MM.1S (cell line): ENCODE results near the gene ZNRF3.

Experiments
- DNase-seq: peaks from one replicate; pipeline ENCODE4 v3.0.0-alpha.2; 2015
- H2AFZ ChIP-seq: fragments of 300-600 bp; sonication (generic); 2 replicates; pipeline ENCODE4 v1.6.0; 2016; ENCODE audit warnings: antibody characterized with exemption, low read length
- H3F3A ChIP-seq: fragments of 300-600 bp; sonication (generic); 2 replicates; pipeline ENCODE4 v1.6.1; 2016; ENCODE audit warnings: mild to moderate bottlenecking, antibody characterized with exemption, low read length, moderate library complexity, mixed read lengths; ENCODE audit not compliant: insufficient read depth
- H3K27ac ChIP-seq: fragments of 300-600 bp; sonication (generic); 2 replicates; pipeline ENCODE4 v1.5.1; 2016; ENCODE audit warnings: mild to moderate bottlenecking, low read length
- H3K27me3 ChIP-seq: fragments of 300-600 bp; sonication (generic); replicated peaks from 2 replicates; pipeline ENCODE4 v1.6.0; 2016; ENCODE audit warnings: low read length; ENCODE audit not compliant: insufficient read depth
- H3K36me3 ChIP-seq: fragments of 300-600 bp; sonication (generic); replicated peaks from 2 replicates; pipeline ENCODE4 v1.6.1; 2016; ENCODE audit warnings: mild to moderate bottlenecking, low read length, mixed read lengths; ENCODE audit not compliant: insufficient read depth
- H3K4me1 ChIP-seq: fragments of 300-600 bp; sonication (generic); 2 replicates; pipeline ENCODE4 v1.6.1; 2016; ENCODE audit warnings: low read length, mixed read lengths
- H3K4me2 ChIP-seq: fragments of 300-600 bp; sonication (generic); 2 replicates; pipeline ENCODE4 v1.6.0; 2016; ENCODE audit warnings: low read depth, low read length
- H3K4me3 ChIP-seq: fragments of 300-600 bp; sonication (generic); 2 replicates; pipeline ENCODE4 v1.5.1; 2016; ENCODE audit warnings: low read length, mixed read lengths
- H3K79me2 ChIP-seq: fragments of 300-600 bp; sonication (generic); 2 replicates; pipeline ENCODE4 v1.6.1; 2016; ENCODE audit warnings: mixed run types, low read length, mixed read lengths
- H3K9ac ChIP-seq: fragments of 300-600 bp; sonication (generic); 2 replicates; pipeline ENCODE4 v1.6.1; 2016; ENCODE audit warnings: low read length, mixed read lengths
- H3K9me2 ChIP-seq: fragments of 300-600 bp; sonication (generic); replicated peaks from 2 replicates; pipeline ENCODE4 v1.6.1; 2016; ENCODE audit warnings: mild to moderate bottlenecking, low read length, mixed read lengths; ENCODE audit not compliant: insufficient read depth
- H3K9me3 ChIP-seq: fragments of 300-600 bp; sonication (generic); replicated peaks from 2 replicates; pipeline ENCODE4 v1.6.1; 2016; ENCODE audit warnings: mild to moderate bottlenecking, low read length, mixed read lengths; ENCODE audit not compliant: insufficient read depth
- H4K20me1 ChIP-seq: fragments of 300-600 bp; sonication (generic); 2 replicates; pipeline ENCODE4 v1.6.1; 2016; ENCODE audit warnings: mild to moderate bottlenecking, low read length, moderate library complexity, mixed read lengths; ENCODE audit not compliant: insufficient read depth
- EZH2 ChIP-seq: fragments of 300-600 bp; sonication (generic); optimal IDR thresholded peaks from 2 replicates; pipeline ENCODE3; 2017; ENCODE audit warnings: low read depth, mild to moderate bottlenecking, antibody characterized with exemption, low read length, mixed read lengths
- EZH2phosphoT487 ChIP-seq: fragments of 300-600 bp; sonication (generic); IDR thresholded peaks from 2 replicates; pipeline ENCODE4 v1.6.1; 2018; ENCODE audit warnings: antibody characterized with exemption, low read length
- TF ChIP-seq, protein P1 (sequence below): fragments of 300-600 bp; sonication (generic); IDR thresholded peaks from 2 replicates; pipeline ENCODE4 v1.5.1; 2016; ENCODE audit warnings: antibody characterized with exemption, low read length, mixed read lengths

ZNRF3 gene

DNA sequence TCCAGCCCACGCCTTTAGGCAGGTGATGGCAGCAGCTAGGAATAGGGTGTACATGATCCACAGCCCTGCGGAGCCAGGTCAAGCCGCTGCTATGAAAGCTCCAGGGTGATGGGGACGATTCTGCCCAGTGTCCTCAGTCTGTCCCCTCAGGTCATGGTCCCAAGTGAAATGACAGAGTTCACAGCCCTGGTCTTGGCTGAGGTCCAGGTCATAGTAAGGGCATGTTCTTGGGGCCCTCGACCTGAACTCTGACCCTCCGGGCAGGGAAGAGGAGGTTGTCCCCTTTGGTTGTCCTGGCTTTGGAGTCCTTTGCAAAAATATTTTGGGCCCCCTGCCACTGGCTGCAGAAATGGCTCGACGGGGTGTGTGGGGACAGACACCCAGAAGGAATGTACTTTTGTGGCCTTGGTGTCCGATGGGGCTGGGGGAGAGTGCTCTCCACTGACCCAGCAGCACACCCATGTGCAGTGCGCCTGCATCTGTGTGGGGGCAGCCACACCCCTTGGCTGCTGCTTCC is 170.9 kb downstream of the ZNRF3 start:
- Histone ChIP-seq H3K27me3 (no peaks in the 10 kb centered on the region), H3F3A (no peaks in the 10 kb centered on the region), H3K4me1 (no peaks in the 10 kb centered on the region), H3K27ac (no peak overlapping the region), H3K36me3 (no peaks in the 10 kb centered on the region), H3K79me2 (no peaks in the 10 kb centered on the region), H3K9me3 (no peaks in the 10 kb centered on the region), H3K9me2 (no peaks in the 10 kb centered on the region), H3K9ac (no peak overlapping the region), H3K4me2 (no peak overlapping the region), H3K4me3 (no peak overlapping the region), H2AFZ (no peak overlapping the region), H4K20me1 (no peaks in the 10 kb centered on the region)
- no peak for DNase-seq
- TF ChIP-seq EZH2phosphoT487 = no peak
- TF ChIP-seq, protein P1, sequence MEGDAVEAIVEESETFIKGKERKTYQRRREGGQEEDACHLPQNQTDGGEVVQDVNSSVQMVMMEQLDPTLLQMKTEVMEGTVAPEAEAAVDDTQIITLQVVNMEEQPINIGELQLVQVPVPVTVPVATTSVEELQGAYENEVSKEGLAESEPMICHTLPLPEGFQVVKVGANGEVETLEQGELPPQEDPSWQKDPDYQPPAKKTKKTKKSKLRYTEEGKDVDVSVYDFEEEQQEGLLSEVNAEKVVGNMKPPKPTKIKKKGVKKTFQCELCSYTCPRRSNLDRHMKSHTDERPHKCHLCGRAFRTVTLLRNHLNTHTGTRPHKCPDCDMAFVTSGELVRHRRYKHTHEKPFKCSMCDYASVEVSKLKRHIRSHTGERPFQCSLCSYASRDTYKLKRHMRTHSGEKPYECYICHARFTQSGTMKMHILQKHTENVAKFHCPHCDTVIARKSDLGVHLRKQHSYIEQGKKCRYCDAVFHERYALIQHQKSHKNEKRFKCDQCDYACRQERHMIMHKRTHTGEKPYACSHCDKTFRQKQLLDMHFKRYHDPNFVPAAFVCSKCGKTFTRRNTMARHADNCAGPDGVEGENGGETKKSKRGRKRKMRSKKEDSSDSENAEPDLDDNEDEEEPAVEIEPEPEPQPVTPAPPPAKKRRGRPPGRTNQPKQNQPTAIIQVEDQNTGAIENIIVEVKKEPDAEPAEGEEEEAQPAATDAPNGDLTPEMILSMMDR = no peak
- no peak for TF ChIP-seq EZH2

DNA sequence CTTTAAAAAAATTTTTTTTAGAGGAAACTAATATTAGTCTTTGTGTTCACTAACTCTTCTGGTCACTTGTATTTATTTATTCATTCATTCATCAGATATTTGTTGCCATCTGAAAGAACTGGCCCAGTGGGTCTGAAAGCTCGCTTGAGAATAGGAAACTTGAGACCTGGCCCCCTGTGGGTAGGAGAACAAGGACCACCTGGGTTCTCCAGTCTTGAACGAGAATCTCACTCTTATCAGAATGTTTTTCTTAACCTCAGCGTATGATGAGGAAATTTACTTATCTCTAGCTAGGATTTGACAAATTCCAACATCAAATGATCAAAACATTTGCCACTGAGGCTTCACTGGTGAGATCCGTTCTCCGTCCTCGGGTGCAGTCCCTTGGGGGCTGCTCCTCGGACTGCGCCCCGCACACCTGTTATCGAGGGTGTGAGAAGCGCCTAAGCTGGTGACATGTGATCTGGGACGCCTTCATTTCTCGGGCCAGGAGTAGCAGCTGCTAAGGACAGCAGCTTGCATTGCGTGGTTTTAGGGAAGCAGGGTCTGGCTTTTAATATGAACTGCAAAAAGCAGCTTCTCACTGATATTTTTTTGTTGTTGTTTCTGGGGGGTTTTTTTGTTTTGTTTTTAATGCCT is 171.9 kb downstream of the ZNRF3 start:
- TF ChIP-seq EZH2phosphoT487 (no peak), EZH2 (no peak)
- TF ChIP-seq, protein P1 = no peak
- Histone ChIP-seq H3K9ac (no peak overlapping the region), H2AFZ (no peak overlapping the region), H3K9me2 (no peaks in the 10 kb centered on the region), H3K36me3 (no peaks in the 10 kb centered on the region), H3F3A (no peaks in the 10 kb centered on the region), H3K27ac (no peak overlapping the region), H3K9me3 (no peaks in the 10 kb centered on the region), H4K20me1 (no peaks in the 10 kb centered on the region), H3K4me2 (no peak overlapping the region), H3K4me3 (no peak overlapping the region), H3K4me1 (no peaks in the 10 kb centered on the region), H3K27me3 (no peaks in the 10 kb centered on the region), H3K79me2 (no peaks in the 10 kb centered on the region)
- DNase-seq = no peak

DNA sequence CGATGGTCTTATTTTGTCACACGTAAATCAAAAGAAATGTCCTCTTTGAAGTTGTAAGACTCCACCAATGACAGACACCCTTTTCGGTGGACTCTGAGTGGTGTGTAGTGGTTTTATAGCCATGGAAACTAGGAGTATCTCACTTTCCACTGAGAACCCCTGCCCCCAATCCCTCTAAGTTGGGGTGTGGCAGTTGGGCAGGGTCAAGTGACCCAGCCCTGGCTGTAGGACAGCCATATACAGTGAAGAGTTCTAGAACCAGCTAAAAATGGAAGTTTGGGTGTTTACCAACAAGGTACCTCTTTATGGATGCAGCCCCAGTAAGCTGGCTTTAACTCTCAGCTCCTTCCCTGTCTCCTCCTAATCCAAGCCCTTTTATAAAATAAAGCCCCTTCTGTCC is 173.1 kb downstream of the ZNRF3 start:
- no peaks in the 10 kb centered on the region for H3F3A ChIP-seq
- no peaks in the 10 kb centered on the region for H3K36me3 ChIP-seq
- no peak for DNase-seq
- no peaks in the 10 kb centered on the region for H4K20me1 ChIP-seq
- no peaks in the 10 kb centered on the region for H3K9me2 ChIP-seq
- H3K9ac ChIP-seq = no peak overlapping the region
- no peak overlapping the region for H3K4me2 ChIP-seq
- no peaks in the 10 kb centered on the region for H3K9me3 ChIP-seq
- TF ChIP-seq EZH2phosphoT487 (no peak), EZH2 (no peak)
- TF ChIP-seq, protein P1 = no peak
- no peak overlapping the region for H3K4me3 ChIP-seq
- H3K27ac ChIP-seq = no peak overlapping the region
- H3K79me2 ChIP-seq = no peaks in the 10 kb centered on the region
- no peaks in the 10 kb centered on the region for H3K4me1 ChIP-seq
- no peak overlapping the region for H2AFZ ChIP-seq
- no peaks in the 10 kb centered on the region for H3K27me3 ChIP-seq
